Activated CD8-positive, alpha-beta T cell treated with anti-CD3 and anti-CD28 coated beads, Interleukin-2, amount 10 ng/mL, durations not matched to agents 7 days and 5 days (primary cell): ENCODE data around the gene PARL. TPM values are rescaled to one million over a fixed set of nuclear protein-coding genes. Genes with fewer than 3 reads are reported as not detected.

Experiments
- ATAC-seq: fragments of 150-1000 bp; cut with Tn5 transposase; one replicate; pipeline ENCODE4 v1.10.0; 2021; ENCODE audit warnings: moderate library complexity
- CTCF ChIA-PET: fragments of 350-600 bp; sonication (Branson Sonifier 250); formaldehyde crosslinking; loops from one replicate; lab custom pipeline; 2021; ENCODE audit warnings: antibody characterized with exemption; lab: Charles Lee
- POLR2A ChIA-PET: fragments of 350-600 bp; sonication (Branson Sonifier 250); formaldehyde crosslinking; loops from one replicate; lab custom pipeline; 2021; ENCODE audit warnings: antibody characterized with exemption; lab: Charles Lee
- DNase-seq: peaks from one replicate; pipeline ENCODE4 v3.0.0-alpha.2; 2020
- H3K27ac Mint-ChIP-seq: one replicate; pipeline ENCODE4 v1.8.0; 2021; ENCODE audit warnings: mild to moderate bottlenecking, mixed read lengths
- H3K27me3 Mint-ChIP-seq: one replicate; pipeline ENCODE4 v1.8.0; 2021; ENCODE audit warnings: low read depth, mixed read lengths
- H3K36me3 Mint-ChIP-seq: one replicate; pipeline ENCODE4 v1.8.0; 2021; ENCODE audit warnings: low read depth, mixed read lengths
- H3K4me1 Mint-ChIP-seq: one replicate; pipeline ENCODE4 v1.8.0; 2021; ENCODE audit warnings: low read depth, mixed read lengths
- H3K4me3 Mint-ChIP-seq: one replicate; pipeline ENCODE4 v1.8.0; 2021; ENCODE audit warnings: mild to moderate bottlenecking, mixed read lengths
- H3K9me3 Mint-ChIP-seq: one replicate; pipeline ENCODE4 v1.8.0; 2022; ENCODE audit warnings: mixed read lengths; ENCODE audit not compliant: insufficient read depth
- total RNA-seq, 2 experiments: library from RNA; stranded (reverse); gene quantifications; one replicate each; pipeline ENCODE4 v1.2.3, GENCODE V29; 2021

PARL gene
- total RNA-seq, 2 experiments from 2014 or later, result 45.6 to 49.3 TPM

DNA sequence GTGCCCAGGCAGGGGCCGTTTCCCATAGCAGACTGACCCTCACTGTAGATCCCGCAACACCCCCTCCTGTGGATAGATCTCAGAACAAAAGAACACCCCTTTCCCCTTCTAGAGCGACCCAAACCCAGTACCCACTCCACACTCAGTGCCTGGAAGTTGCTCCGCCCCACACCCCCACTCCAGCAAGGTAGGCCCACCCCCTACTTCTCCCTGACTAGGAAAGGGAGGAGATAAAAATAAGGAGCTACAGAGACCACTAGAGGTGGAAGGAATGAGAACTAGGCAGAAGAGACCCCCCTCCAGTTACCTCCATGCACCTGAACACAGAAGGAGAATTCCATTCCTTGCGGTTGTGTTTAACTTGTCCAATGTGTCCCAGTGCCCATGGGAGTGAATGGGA, 30.2 kb upstream of the PARL start:
- no peak for ATAC-seq
- Mint-ChIP-seq H3K36me3 (no peaks in the 10 kb centered on the region), H3K27ac (no peak overlapping the region), H3K27me3 (no peaks in the 10 kb centered on the region), H3K9me3 (no peaks in the 10 kb centered on the region), H3K4me1 (no peaks in the 10 kb centered on the region), H3K4me3 (no peak overlapping the region)
- no peak for DNase-seq
- ChIA-PET CTCF (interaction anchor here (1.1 kb wide), 1 partner anchor 103 kb away, joined by 3 read pairs; the partner anchor contains the start of gene ABCC5), POLR2A (no interaction called here)

GRCh38 chr3:183913580-183913920, 28.9 kb upstream of the PARL start:
- Mint-ChIP-seq H3K4me3 (no peak overlapping the region), H3K4me1 (no peaks in the 10 kb centered on the region), H3K9me3 (no peaks in the 10 kb centered on the region), H3K27ac (no peak overlapping the region), H3K27me3 (no peaks in the 10 kb centered on the region), H3K36me3 (no peaks in the 10 kb centered on the region)
- ChIA-PET POLR2A (interaction anchor here (0.6 kb wide), 1 partner anchor 35 kb away, joined by 4 read pairs; no protein-coding TSS in a partner anchor), CTCF (no interaction called here)
- ATAC-seq (no peak), DNase-seq (no peak)

- Mint-ChIP-seq H3K9me3 (no peaks in the 10 kb centered on the region), H3K4me1 (no peaks in the 10 kb centered on the region), H3K36me3 (no peaks in the 10 kb centered on the region), H3K27me3 (no peaks in the 10 kb centered on the region), H3K4me3 (no peak overlapping the region), H3K27ac (no peak overlapping the region)
- ChIA-PET CTCF (no interaction called here), POLR2A (interaction anchor here (0.6 kb wide), 1 partner anchor 36 kb away, joined by 4 read pairs; no protein-coding TSS in a partner anchor)
- ATAC-seq (no peak), DNase-seq (no peak)
Measured at GRCh38 chr3:183912895-183913579, 28.4 kb upstream of the PARL start.

- POLR2A ChIA-PET, result interaction anchor here (0.7 kb wide), 1 partner anchor 261 kb away, joined by 6 read pairs; no protein-coding TSS in a partner anchor
- Mint-ChIP-seq H3K36me3 (no peaks in the 10 kb centered on the region), H3K27ac (no peak overlapping the region), H3K9me3 (no peaks in the 10 kb centered on the region), H3K4me3 (no peak overlapping the region), H3K4me1 (no peaks in the 10 kb centered on the region), H3K27me3 (no peaks in the 10 kb centered on the region)
- CTCF ChIA-PET, result no interaction called here
- no peak for DNase-seq
- no peak for ATAC-seq
Measured at GRCh38 chr3:183911763-183912506, 27.3 kb upstream of the PARL start.

- H3K36me3 Mint-ChIP-seq, result no peaks in the 10 kb centered on the region
- POLR2A ChIA-PET, result interaction anchor here (0.7 kb wide), 1 partner anchor 262 kb away, joined by 6 read pairs; no protein-coding TSS in a partner anchor
- H3K4me3 Mint-ChIP-seq, result no peak overlapping the region
- DNase-seq, result no peak
- H3K27me3 Mint-ChIP-seq, result no peaks in the 10 kb centered on the region
- ATAC-seq, result peak; percentile 33
- no peaks in the 10 kb centered on the region for H3K9me3 Mint-ChIP-seq
- no peak overlapping the region for H3K27ac Mint-ChIP-seq
- CTCF ChIA-PET, result no interaction called here
- H3K4me1 Mint-ChIP-seq, result no peaks in the 10 kb centered on the region
Measured at GRCh38 chr3:183911087-183911486, 26.4 kb upstream of the PARL start.

DNA sequence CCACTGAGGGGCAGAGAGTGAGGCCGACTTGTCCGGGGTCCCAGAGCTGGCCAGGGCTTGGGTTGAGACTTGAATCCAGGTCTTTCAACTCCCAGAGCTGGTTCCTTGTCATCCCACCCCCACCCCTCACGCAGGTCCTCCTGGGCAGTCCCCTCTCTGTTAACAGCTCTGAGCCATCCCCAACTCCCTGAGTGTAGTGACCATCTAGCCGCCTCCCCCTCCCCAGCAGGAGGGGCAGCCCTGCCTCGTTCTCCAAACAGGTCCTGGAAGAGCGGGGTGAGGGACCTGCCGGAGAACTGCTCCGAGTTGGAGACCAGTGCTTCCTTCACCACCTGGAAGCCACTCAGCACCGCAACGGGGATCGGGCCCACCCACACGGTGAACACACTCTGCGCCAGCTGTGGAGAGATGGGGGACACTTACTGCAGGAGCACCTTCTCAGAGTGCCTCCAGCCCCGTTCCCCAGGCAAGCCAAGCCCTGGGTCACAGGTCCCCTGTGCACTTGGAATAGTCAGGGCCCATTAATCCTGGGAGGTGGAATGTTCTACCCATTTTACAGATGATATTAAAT, 24.4 kb upstream of the PARL start:
- no peaks in the 10 kb centered on the region for H3K9me3 Mint-ChIP-seq
- CTCF ChIA-PET, result no interaction called here
- no peaks in the 10 kb centered on the region for H3K36me3 Mint-ChIP-seq
- no peak overlapping the region for H3K4me3 Mint-ChIP-seq
- DNase-seq (no peak), ATAC-seq (no peak)
- H3K27me3 Mint-ChIP-seq, result no peaks in the 10 kb centered on the region
- H3K4me1 Mint-ChIP-seq, result no peaks in the 10 kb centered on the region
- H3K27ac Mint-ChIP-seq, result no peak overlapping the region
- POLR2A ChIA-PET, result no interaction called here

DNA sequence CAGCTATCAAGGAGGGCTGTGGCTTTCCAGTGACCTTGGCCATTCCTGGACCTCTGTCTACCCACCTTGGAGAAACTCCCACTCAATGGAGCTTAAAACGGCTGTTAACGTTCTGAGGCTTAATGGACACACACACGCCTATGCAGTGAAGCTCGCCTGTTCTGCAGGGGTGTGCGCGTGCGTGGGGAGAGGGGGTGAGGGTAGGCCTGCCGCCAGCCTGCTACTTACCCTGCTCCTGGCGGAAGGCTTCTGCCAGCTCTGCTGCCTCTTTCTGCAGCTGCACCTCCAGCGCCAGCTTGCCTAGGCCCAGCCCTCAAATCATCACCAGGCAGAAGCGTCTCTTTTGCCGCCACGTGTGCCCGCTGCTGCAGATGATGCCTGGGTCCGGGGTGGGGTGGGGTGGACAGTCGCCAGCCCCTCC, 23.2 kb upstream of the PARL start:
- no peak overlapping the region for H3K27ac Mint-ChIP-seq
- H3K9me3 Mint-ChIP-seq, result no peaks in the 10 kb centered on the region
- no peaks in the 10 kb centered on the region for H3K27me3 Mint-ChIP-seq
- no peaks in the 10 kb centered on the region for H3K36me3 Mint-ChIP-seq
- no peak for ATAC-seq
- ChIA-PET POLR2A (no interaction called here), CTCF (interaction anchor here (1.3 kb wide), 1 partner anchor 24 kb away, joined by 3 read pairs; the partner anchor contains the start of gene PARL)
- H3K4me3 Mint-ChIP-seq, result no peak overlapping the region
- H3K4me1 Mint-ChIP-seq, result no peaks in the 10 kb centered on the region
- DNase-seq, result no peak

DNA sequence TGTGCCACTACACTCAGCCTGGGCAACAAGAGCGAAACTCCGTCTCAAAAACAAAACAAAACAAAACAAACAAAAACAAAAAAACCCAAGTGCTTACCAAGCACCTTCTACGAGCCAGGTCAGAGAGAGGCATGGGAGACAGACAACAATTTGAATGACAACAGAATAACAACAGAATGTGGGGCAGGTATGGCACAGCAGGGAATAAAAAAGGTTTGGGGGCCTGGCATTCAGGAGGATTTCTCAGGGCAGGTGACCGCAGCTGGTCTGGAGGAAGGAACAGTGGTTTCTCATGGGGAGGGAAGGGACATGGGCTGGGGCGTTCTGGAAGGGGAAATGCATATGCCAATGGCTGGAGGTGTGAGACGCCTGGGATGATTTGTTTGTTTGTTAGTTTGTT, 22.5 kb upstream of the PARL start:
- no peak for ATAC-seq
- CTCF ChIA-PET, result interaction anchor here (1.3 kb wide), 1 partner anchor 23 kb away, joined by 3 read pairs; the partner anchor contains the start of gene PARL

DNA sequence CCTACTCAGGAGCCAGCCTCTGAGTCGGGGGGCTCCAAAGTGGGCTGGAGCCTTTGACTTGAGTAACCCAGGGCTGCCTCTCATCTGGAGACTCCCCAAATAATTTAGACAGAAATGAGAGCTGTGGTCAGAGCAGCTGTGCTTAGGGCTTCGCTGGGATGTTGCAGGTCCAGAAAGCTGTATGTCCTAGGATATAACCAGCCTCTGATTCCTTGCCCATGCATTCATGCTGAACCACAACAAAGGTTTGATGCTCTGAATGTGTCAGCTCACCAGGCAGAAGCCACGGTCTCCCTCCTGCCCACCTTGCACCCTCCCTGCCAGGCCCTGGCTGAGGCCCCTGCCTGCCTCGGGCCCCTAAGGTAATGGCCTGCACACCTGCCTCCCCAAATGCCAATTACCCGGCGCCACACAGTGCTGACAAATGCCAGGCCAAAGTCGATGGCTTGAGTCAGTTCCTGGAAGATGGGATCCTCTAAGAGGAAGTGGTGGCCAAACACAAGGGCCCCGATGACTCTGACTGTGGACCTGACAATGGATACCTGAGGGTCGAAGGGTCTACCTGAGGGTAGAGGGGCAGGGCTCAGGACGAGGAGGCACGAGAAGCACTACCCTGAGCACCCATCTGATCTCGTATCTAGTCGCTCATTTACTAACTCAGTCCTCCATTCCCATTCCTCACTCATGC, 21.7 kb upstream of the PARL start:
- H3K4me3 Mint-ChIP-seq, result no peak overlapping the region
- H3K9me3 Mint-ChIP-seq, result no peaks in the 10 kb centered on the region
- no peak for DNase-seq
- H3K27ac Mint-ChIP-seq, result no peak overlapping the region
- POLR2A ChIA-PET, result no interaction called here
- H3K4me1 Mint-ChIP-seq, result no peaks in the 10 kb centered on the region
- CTCF ChIA-PET, result interaction anchor here (2.4 kb wide), 1 partner anchor 11 kb away, joined by 9 read pairs; no protein-coding TSS in a partner anchor
- H3K36me3 Mint-ChIP-seq, result no peaks in the 10 kb centered on the region
- H3K27me3 Mint-ChIP-seq, result no peaks in the 10 kb centered on the region
- no peak for ATAC-seq

More for the DNA sequence above, 22.5 kb upstream of the PARL start:
- Mint-ChIP-seq H3K4me3 (no peak overlapping the region), H3K9me3 (no peaks in the 10 kb centered on the region), H3K4me1 (no peaks in the 10 kb centered on the region), H3K27me3 (no peaks in the 10 kb centered on the region), H3K36me3 (no peaks in the 10 kb centered on the region), H3K27ac (no peak overlapping the region)
- no peak for DNase-seq
- POLR2A ChIA-PET, result no interaction called here

- Mint-ChIP-seq H3K27me3 (no peaks in the 10 kb centered on the region), H3K27ac (no peak overlapping the region), H3K4me3 (no peak overlapping the region), H3K9me3 (no peaks in the 10 kb centered on the region), H3K36me3 (no peaks in the 10 kb centered on the region), H3K4me1 (no peaks in the 10 kb centered on the region)
- ChIA-PET POLR2A (no interaction called here), CTCF (interaction anchor here (0.7 to 2.4 kb wide), 6 partner anchors 9 to 384 kb away, joined by 3 to 11 read pairs (median 4); no protein-coding TSS in a partner anchor)
- no peak for DNase-seq
- no peak for ATAC-seq
Measured at GRCh38 chr3:183904833-183905780, 20.4 kb upstream of the PARL start.
